ENCODE measurements around the gene DAAM2. TPM values are rescaled to one million over a fixed set of nuclear protein-coding genes. Genes with fewer than 3 reads are reported as not detected.

The DAAM2 gene
- total and polyA plus RNA-seq, 2 of the 8 experiments (the other 6 are each of a cell fraction or from before 2014, with no cell fraction given): 1.5 to 2.9 TPM

DNA sequence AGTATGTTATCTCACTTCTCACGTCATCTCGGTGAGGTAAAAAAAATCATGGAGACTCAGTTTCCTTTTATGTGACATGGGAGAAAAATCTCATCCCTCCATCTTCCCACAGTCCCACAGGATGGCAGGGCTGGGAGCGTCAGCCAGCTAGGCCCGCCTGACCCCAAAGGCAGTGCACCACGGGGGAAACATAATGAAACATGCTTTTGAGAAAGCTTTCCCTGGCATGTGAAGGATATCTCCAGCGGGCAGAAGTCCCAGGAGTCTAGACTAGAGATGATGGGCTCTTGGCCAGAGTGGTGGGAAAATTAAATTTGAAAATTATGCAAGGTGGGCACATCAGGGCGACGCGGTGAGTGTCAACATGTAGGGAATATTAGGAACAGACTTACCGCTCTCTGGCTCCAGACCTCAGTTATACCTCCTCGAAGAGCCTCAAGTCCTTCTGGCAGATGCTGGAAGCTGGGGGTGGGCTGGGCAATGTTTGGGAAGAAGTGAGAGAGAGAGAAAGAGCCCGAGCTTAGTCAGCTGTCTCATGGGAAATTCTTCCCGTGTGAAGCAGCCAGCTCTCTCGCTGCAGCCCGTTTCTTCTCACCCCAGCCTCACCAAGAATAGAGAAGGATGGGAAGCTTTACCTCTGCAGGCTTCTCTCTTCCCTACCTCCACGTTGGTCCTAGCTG, 89.8 kb downstream of the DAAM2 start:
- POLR2A ChIA-PET (ENCODE audit: partially characterized antibody): no interaction called here
- 94% methylated on average over 16 of the region's 16 CpGs; no CpG with 5 or more reads in 1 of the 2 experiments for WGBS, 2 experiments (ENCODE audit: extremely low coverage in 1 of 2, insufficient coverage in 1 of 2, insufficient read length in 1 of 2, insufficient replicate concordance in 2 of 2, low coverage in 1 of 2, low lambda C conversion rate in 2 of 2, missing lambda C conversion rate in 1 of 2)
- no peak overlapping the region for H4K91ac ChIP-seq (replicated peaks; ENCODE audit: insufficient read length, low read length)

More for the DNA sequence above, 89.8 kb downstream of the DAAM2 start:
- no peak overlapping the region for H3K14ac ChIP-seq (ENCODE audit: insufficient read length)
- H2AK5ac ChIP-seq (ENCODE audit: low read depth, low read length): no peak overlapping the region
- no peak for DNase-seq (ENCODE audit: low read depth in 1 of 2, low spot score in 2 of 2)
- no peaks in the 10 kb centered on the region for H3K79me2 ChIP-seq (ENCODE audit: control insufficient read depth in 1 of 2, insufficient read depth in 2 of 2, low read length in 2 of 2)
- no peak overlapping the region for H3K4me3 ChIP-seq (ENCODE audit: extremely low read depth in 1 of 4, insufficient read depth in 2 of 4, low read depth in 3 of 4, low read length in 4 of 4)
- H4K8ac ChIP-seq (ENCODE audit: extremely low read depth, insufficient read depth, low read length): no peak overlapping the region
- H3K18ac ChIP-seq (ENCODE audit: extremely low read depth, low read length): no peak overlapping the region
- no peak overlapping the region for H3K4me2 ChIP-seq (ENCODE audit: insufficient read depth in 1 of 2, low read depth in 2 of 2, low read length in 2 of 2)
- no peak overlapping the region for H3K9ac ChIP-seq (replicated peaks in 1 of 4; ENCODE audit: extremely low read depth in 1 of 4, low read depth in 3 of 4, low read length in 3 of 4)
- TF ChIP-seq RXRA (IDR thresholded peaks at IDR 0.05; ENCODE audit: insufficient read depth, low read depth, low read length) (no peak), RNF2 (IDR thresholded peaks at IDR 0.05; ENCODE audit: borderline replicate concordance, low read depth, low read length, missing control alignments, poor library complexity, severe bottlenecking) (no peak)
- H2BK12ac ChIP-seq (ENCODE audit: low read depth, low read length): no peak overlapping the region
- no peak overlapping the region for H2BK15ac ChIP-seq (ENCODE audit: low read length)
- CTCF ChIA-PET (ENCODE audit: partially characterized antibody): interaction anchor here (0.6 to 15.7 kb wide), 7 partner anchors 8 to 520 kb away, joined by 3 to 135 read pairs (median 4); no protein-coding TSS in a partner anchor
- no peak overlapping the region for H2BK5ac ChIP-seq (ENCODE audit: low read depth, low read length)
- H2AFZ ChIP-seq (ENCODE audit: low read length): no peak overlapping the region
- H2BK120ac ChIP-seq (replicated peaks; ENCODE audit: low read depth, low read length): no peak overlapping the region
- no peak overlapping the region for H3K27ac ChIP-seq (ENCODE audit: low read depth, low read length)
- 0 out of 2 replicates have a peak, but pooled peaks cover 2% of the 10 kb centered on the region for H3K23me2 ChIP-seq (ENCODE audit: low read depth, low read length)
- FAIRE-seq: no peak
- H4K20me1 ChIP-seq (replicated peaks in 1 of 2; ENCODE audit: control insufficient read depth in 1 of 2, insufficient read depth in 2 of 2, low read length in 2 of 2): no peaks in the 10 kb centered on the region
- H2BK20ac ChIP-seq (ENCODE audit: low read length): no peak overlapping the region
- no peak overlapping the region for H3K4ac ChIP-seq (replicated peaks; ENCODE audit: insufficient read length, low read depth, low read length)
- no peak overlapping the region for H3K56ac ChIP-seq (replicated peaks; ENCODE audit: insufficient read length, low read depth, low read length)
- no peaks in the 10 kb centered on the region for H3K27me3 ChIP-seq (replicated peaks in 1 of 4; ENCODE audit: control insufficient read depth in 3 of 4, extremely low read depth in 1 of 4, insufficient read depth in 3 of 4, low read length in 3 of 4)
- no peaks in the 10 kb centered on the region for H3K36me3 ChIP-seq (ENCODE audit: control insufficient read depth in 2 of 4, insufficient read depth in 4 of 4, low read length in 3 of 4)
- no peaks in the 10 kb centered on the region for H3K4me1 ChIP-seq (replicated peaks in 1 of 4; ENCODE audit: control insufficient read depth in 3 of 4, insufficient read depth in 4 of 4, low read length in 3 of 4)
- no peaks in the 10 kb centered on the region for H3K9me3 ChIP-seq (ENCODE audit: insufficient read depth in 2 of 2, low read depth in 1 of 2, low read length in 1 of 2)
- H3K79me1 ChIP-seq (ENCODE audit: low read depth, low read length): no peaks in the 10 kb centered on the region
- no peak overlapping the region for H4K5ac ChIP-seq (ENCODE audit: insufficient read length, low read depth, low read length)
- H3K23ac ChIP-seq (ENCODE audit: insufficient read length): no peak overlapping the region
